ENCODE results near the gene DBI. TPM values are rescaled to one million over a fixed set of nuclear protein-coding genes. Genes with fewer than 3 reads are reported as not detected.
"Not testable (repeated sequence)": the region's sequence is repeated elsewhere in the genome, so short reads cannot be mapped to it uniquely, and the experiment has no call there.

Gene DBI
- total RNA-seq, 3 donors from 2014 or later, result 109 to 235 (median 221) TPM

- DNase-seq (no peak), ATAC-seq (no peak)
- intact Hi-C loops (cut with DNase I, micrococcal nuclease), result loop anchor here in 1 of 2 donors (10.0 kb wide), 1 partner anchor 263 kb away; no protein-coding TSS in a partner anchor
- TF ChIP-seq, protein P1, sequence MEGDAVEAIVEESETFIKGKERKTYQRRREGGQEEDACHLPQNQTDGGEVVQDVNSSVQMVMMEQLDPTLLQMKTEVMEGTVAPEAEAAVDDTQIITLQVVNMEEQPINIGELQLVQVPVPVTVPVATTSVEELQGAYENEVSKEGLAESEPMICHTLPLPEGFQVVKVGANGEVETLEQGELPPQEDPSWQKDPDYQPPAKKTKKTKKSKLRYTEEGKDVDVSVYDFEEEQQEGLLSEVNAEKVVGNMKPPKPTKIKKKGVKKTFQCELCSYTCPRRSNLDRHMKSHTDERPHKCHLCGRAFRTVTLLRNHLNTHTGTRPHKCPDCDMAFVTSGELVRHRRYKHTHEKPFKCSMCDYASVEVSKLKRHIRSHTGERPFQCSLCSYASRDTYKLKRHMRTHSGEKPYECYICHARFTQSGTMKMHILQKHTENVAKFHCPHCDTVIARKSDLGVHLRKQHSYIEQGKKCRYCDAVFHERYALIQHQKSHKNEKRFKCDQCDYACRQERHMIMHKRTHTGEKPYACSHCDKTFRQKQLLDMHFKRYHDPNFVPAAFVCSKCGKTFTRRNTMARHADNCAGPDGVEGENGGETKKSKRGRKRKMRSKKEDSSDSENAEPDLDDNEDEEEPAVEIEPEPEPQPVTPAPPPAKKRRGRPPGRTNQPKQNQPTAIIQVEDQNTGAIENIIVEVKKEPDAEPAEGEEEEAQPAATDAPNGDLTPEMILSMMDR (IDR thresholded peaks at IDR 0.05), result no peak
- Histone ChIP-seq H3K9me3 (no peaks in the 10 kb centered on the region), H3K4me1 (ENCODE audit: low read depth) (peaks cover 9% of the 10 kb centered on the region), H3K36me3 (ENCODE audit: low read depth) (no peaks in the 10 kb centered on the region), H3K4me3 (no peak overlapping the region)
Observed at GRCh38 chr2:119402106-119402505, 35.3 kb downstream of the DBI start.

- Histone ChIP-seq H3K36me3 (ENCODE audit: low read depth) (no peaks in the 10 kb centered on the region), H3K4me3 (no peak overlapping the region), H3K4me1 (ENCODE audit: low read depth) (peaks cover 9% of the 10 kb centered on the region), H3K9me3 (no peaks in the 10 kb centered on the region)
- TF ChIP-seq, protein P1 (IDR thresholded peaks at IDR 0.05), result no peak
- peak in 2 of 3 donors; percentile 63 to 81 for DNase-seq
- peak; percentile 96 for ATAC-seq
- intact Hi-C loops (cut with DNase I, micrococcal nuclease), result loop anchor here in 1 of 2 donors (10.0 kb wide), 1 partner anchor 262 kb away; no protein-coding TSS in a partner anchor
Observed at GRCh38 chr2:119402645-119403560, 36.1 kb downstream of the DBI start.

DNA sequence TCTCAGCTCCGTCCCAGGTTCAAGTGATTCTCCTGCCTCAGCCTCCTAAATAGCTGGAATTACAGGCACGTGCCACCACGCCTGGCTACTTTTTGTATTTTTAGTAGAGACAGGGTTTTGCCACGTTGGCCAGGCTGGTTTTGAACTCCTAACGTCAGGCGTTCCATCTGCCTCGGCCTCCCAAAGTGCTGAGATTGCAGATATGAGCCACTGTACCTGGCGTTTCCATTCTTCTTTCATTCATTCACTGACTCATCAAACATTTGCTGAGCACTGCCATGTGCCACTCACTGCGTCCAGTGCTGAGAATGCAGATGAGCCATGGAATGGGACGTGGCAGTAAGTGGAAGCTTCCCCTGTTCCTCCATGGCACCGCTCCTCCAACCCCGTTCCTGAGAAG, 36.8 kb downstream of the DBI start:
- H3K9me3 ChIP-seq; H3K4me1 ChIP-seq (ENCODE audit: low read depth); ATAC-seq; H3K36me3 ChIP-seq (ENCODE audit: low read depth); H3K4me3 ChIP-seq; DNase-seq: not testable (repeated sequence)
- intact Hi-C loops (cut with DNase I, micrococcal nuclease), result loop anchor here in 1 of 2 donors (10.0 kb wide), 1 partner anchor 261 kb away; no protein-coding TSS in a partner anchor

DNA sequence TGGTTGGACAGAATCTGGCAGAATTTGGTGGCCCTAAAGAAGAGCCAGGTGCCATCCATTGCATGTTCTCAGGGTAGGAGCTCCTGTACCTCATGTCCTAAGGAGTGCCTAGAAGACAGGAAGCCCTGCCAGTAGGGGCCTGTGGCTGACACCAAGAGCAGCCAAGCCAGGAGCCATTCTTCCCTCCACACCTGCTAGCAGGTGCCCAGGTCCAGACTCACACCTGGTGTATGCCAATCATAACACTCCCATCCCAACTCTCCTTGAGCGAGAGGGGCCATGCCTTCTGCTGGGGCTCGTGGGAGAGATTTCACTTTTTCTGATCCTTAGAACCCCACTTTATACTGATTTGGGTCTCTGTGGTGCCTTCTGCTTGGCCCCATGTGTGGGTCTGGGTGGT, 38.4 kb downstream of the DBI start:
- DNase-seq (no peak), ATAC-seq (no peak)
- Histone ChIP-seq H3K36me3 (ENCODE audit: low read depth) (no peaks in the 10 kb centered on the region), H3K9me3 (no peaks in the 10 kb centered on the region), H3K4me1 (ENCODE audit: low read depth) (peaks cover 12% of the 10 kb centered on the region), H3K4me3 (no peak overlapping the region)
- TF ChIP-seq, protein P1 (IDR thresholded peaks at IDR 0.05), result no peak
- intact Hi-C loops (cut with DNase I, micrococcal nuclease), result loop anchor here (5.0 to 10.0 kb wide), 2 partner anchors 72 to 260 kb away; no protein-coding TSS in a partner anchor

DNA sequence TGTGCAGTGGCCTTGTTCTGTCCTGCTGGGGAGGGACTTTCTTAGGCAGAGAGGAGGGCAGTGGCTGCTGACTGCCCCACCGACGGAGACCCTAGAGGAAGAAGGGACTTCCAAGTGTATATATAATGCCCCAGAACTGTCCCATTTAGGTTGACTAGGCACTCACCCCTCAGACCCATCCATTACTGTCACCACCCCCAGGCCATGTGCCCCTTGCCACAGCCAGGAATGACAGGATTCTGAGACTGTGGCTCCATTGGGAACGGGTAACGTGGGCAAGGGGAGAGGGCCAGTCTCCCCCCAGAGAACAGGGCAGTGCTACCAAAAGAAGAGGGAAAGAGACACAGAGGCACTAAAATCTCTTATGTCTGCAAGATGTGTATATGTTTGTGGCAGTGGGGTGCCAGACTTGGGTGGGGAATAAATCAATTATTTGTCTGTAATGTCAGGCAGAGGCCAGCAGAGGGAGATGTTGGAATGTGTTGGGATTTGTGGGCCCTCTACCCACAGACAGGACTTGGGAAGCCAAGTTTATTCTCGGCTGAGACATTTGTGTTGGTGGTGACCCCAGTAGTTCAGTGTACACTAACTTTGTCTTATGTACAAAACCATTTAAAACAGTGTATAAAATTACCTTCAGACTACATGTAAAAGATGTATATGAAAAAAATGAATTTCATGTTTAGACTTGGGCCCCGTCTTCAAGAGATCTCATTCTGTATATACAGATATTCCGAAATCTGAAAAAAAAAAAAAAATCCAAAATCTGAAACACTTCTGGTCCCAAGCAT, 40.8 kb downstream of the DBI start:
- no peaks in the 10 kb centered on the region for H3K9me3 ChIP-seq
- peak; percentile 80 for ATAC-seq
- H3K4me1 ChIP-seq (ENCODE audit: low read depth), result peaks cover 8% of the 10 kb centered on the region
- intact Hi-C loops (cut with DNase I, micrococcal nuclease), result loop anchor here (5.0 to 10.0 kb wide), 2 partner anchors 70 to 257 kb away; no protein-coding TSS in a partner anchor
- H3K4me3 ChIP-seq, result no peak overlapping the region
- no peaks in the 10 kb centered on the region for H3K36me3 ChIP-seq (ENCODE audit: low read depth)
- TF ChIP-seq, protein P1 (IDR thresholded peaks at IDR 0.05), result peak; percentile 55
- DNase-seq, result peak in 1 of 3 donors; percentile 72

Data from mucosa of descending colon (tissue), 3 donors.